HG03457 (cell line): ENCODE data around the gene ATP6V0C.

Experiments used
- ATAC-seq: cut with Tn5 transposase; IDR thresholded peaks from one replicate; pipeline ENCODE4 v1.9.1; 2021; ENCODE audit warnings: moderate number of reproducible peaks; ENCODE audit not compliant: unreplicated experiment

ATP6V0C gene

DNA sequence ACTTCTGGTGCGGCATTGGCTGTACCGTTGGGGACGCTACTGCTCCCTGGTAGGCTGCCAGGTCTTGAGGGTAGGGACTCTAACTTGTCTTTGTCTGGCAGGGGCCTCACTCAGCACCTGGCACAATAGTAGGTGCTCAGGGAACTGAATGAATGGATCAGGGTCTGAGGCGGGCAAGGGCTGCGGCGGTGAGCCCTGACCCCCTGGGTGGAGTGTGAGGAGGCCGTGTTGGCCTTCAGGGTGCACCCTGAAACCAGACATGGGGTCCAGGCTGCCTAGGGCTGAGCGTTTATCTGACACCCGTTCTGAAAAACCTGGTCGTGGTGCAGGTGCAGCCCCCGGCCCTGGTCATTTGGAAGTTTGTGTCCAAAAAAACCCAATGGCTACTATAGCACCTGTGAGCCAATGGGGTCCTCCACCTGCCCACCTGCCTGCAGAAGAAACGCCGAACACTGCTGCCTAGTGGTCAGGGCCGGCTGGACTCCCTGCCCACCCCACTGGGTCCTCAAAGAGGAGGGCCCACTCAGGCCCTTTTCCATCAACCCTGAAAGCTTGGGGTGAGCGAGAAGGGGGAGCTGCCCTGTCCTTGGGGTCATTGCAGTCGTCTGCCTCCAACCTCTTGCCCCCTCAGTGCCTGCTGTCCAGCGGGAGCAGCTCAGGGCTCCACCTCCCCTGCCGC lies 4.9 kb upstream of the ATP6V0C start:
- ATAC-seq = no peak

- no peak for ATAC-seq
Observed at GRCh38 chr16:2511128-2511800, 2.5 kb upstream of the ATP6V0C start.

GRCh38 chr16:2511996-2512734 lies 1.6 kb upstream of the ATP6V0C start:
- no peak for ATAC-seq

- ATAC-seq = no peak
Observed at GRCh38 chr16:2512735-2513404, 882 bp upstream of the ATP6V0C start.

- ATAC-seq = no peak
Observed at GRCh38 chr16:2514333-2515179, 804 bp downstream of the ATP6V0C start.

DNA sequence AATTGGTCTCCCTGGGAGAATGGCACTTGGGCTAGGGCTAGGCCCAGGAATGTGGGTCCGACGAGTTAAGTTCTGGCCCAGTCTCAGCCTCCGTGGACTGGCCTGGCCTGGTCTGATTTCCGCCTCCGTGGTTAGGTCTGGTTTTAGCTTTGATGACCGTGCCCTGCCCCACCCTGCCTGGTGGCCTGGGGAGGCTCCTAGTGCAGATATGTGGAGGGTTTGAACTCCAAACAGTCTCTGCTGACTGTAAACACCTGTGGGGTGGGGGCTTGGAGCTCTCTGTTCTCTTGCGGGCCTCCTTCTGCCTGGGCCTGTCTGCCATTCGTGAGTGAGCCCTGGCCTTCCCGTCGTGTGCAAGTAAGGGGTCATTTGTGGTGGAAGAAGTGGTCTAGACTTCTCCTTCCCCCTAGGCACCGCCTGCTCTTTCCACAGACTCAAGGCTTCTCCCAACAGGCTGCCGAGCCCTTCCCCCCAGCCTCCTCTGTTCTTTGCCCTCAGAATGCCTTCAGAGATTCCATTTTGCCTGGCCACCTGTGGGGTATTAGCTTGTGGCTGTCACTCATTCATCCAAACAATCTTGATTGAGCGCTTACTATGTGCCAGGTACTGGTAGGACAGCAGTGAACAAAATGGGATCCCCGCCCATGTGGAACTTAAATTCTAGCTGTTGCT lies 1.6 kb downstream of the ATP6V0C start:
- no peak for ATAC-seq

DNA sequence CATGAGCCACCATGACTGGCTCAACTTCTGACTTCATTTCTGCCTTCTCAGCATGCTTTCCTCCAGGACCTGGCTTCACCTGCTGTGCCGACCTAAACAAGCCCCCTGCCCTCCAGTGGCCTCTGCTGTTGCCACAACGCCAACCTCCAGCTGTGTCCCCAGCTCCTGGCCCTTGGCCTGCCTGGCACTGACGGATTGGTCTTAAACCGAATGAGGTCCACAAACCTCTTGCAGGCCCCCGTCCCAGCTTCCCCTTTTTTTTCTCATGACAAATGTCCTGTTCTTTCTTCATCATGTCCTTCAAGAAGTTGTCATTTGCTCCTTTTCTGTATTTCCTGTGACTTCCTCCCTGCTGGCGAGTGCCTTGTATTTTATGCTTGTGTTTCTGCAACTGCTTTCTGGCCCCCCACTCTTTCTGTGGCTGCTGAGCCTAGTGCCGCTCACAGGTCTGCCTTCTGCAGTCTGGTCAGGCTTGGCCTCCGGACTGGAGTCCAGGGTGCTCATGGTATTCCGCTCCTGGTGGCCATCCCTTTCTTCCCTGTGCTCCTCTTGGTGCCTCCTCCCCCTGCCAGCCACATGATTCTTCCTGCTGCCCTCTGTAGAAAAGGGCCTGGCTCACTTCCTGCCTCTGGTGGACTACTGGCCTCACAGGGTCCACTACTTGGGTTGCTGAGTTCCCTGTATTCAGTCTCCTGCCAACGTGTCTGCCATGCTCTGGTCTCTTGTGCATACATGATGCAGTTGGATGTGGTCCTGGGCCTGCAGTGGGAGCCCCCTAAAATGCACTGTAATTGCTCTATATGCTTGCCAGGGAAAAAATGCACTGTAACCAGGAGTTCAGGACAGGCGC lies 2.9 kb downstream of the ATP6V0C start:
- ATAC-seq = no peak

- ATAC-seq = no peak
Observed at GRCh38 chr16:2517954-2518605, 4.3 kb downstream of the ATP6V0C start.

DNA sequence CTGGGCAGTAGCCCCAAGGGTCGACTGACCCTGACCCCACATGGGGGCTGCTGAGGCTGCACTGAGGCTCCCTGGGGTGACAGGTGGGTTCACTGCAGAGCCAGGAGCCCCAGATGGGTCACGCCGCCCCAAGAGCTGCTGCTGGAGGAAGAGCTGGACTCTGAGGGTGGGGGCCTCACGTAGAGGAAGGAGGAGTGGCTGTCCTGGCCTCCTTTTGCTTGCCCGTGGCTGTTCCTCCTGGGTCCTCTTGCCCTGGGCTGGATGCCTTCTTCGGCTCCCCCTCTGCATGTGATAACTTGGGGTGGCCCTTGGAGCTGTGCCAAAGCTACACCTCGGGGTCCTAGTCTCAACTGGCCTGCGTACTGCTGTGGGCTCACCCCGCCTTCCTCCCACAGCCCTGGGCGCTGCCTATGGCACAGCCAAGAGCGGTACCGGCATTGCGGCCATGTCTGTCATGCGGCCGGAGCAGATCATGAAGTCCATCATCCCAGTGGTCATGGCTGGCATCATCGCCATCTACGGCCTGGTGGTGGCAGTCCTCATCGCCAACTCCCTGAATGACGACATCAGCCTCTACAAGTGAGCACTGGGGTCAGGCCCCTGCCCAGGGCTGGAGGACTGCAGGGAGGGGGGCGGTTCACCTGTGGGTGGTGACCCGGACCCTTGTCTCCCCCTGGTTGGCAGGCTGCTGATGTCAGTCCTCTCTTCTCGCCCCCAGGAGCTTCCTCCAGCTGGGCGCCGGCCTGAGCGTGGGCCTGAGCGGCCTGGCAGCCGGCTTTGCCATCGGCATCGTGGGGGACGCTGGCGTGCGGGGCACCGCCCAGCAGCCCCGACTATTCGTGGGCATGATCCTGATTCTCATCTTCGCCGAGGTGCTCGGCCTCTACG lies 5.3 kb downstream of the ATP6V0C start:
- ATAC-seq = no peak

- ATAC-seq = no peak
Observed at GRCh38 chr16:2519711-2520080, 5.9 kb downstream of the ATP6V0C start.

DNA sequence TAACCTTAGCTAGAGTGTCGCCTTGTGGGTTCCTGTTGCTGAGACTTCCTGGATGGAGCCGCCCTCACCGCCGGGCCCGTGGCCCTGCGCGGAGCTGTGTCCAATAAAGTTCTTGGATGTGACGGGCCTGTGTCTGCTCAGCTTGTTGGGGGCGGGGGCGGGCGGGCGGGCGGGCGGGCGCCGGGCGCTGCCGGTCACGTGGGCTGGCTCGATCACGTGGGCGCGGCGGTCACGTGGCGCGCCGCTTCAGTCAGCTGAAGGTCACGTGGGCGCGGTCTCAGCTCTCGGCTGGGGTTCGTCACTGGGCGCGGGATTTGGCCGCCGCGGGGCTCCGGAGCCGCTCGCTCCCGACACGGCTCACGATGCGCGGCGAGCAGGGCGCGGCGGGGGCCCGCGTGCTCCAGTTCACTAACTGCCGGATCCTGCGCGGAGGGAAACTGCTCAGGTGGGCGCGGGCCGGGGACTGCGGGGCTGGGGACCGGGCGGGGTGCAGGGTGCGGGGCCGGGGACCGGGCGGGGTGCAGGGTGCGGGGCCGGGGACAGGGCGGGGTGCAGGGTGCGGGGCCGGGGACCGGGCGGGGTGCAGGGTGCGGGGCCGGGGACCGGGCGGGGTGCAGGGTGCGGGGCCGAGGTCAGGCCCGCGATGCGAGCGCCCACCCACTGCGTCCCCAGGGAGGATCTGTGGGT lies 6.5 kb downstream of the ATP6V0C start, which contains the start of gene AMDHD2:
Gene AMDHD2, plus strand, starts transcription at position 275 of the 687 bp plus-strand sequence. Its CDS starts 88 bp downstream, at position 363.
- ATAC-seq = no peak

- no peak for ATAC-seq
Observed at GRCh38 chr16:2520784-2521531, 7.2 kb downstream of the ATP6V0C start.

DNA sequence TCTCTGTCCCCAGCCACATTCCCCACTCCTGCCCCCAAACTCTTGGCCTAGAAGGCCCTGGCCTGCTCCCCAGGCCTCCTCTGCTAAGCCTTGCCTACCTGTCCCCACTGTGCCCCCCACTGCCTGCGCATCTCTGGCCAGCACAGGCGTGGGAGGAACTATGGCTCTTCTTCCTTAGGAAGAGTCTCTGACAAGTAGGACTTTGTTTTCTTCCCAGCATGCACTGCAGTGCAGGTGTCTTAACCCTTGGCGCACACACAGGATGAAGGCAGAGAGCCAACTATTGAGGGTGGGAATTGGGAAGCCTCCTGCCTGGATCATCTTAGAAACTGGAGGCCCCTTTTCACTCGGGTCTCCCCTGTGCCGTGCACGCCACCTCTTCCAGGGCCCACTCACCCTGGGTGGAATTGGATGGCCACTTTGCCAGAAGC lies 10.1 kb downstream of the ATP6V0C start:
- no peak for ATAC-seq

- ATAC-seq = no peak
Observed at GRCh38 chr16:2524339-2524938, 10.7 kb downstream of the ATP6V0C start.

- no peak for ATAC-seq
Observed at GRCh38 chr16:2526135-2526534, 12.4 kb downstream of the ATP6V0C start.
